Measurements from ENCODE around the gene SLC6A18. TPM values are rescaled to one million over a fixed set of nuclear protein-coding genes. Genes with fewer than 3 reads are reported as not detected.

The SLC6A18 gene
- total and polyA plus RNA-seq, 2 donors (not counting 1 experiment from before 2014, with no cell fraction given), result not detected

- DNase-seq (ENCODE audit: low read depth in 2 of 2), result no peak
- Histone ChIP-seq H3K79me2 (ENCODE audit: control insufficient read depth, insufficient read depth, low read length) (no peaks in the 10 kb centered on the region), H3K27me3 (ENCODE audit: control insufficient read depth, insufficient read depth, low read length) (peaks cover 5% of the 10 kb centered on the region), H3K4me1 (ENCODE audit: control insufficient read depth, extremely low read depth, insufficient read depth, low read length) (no peaks in the 10 kb centered on the region), H2AFZ (ENCODE audit: low read length) (no peak overlapping the region), H3K4me3 (replicated peaks in 1 of 4; ENCODE audit: control extremely low read depth in 1 of 4, insufficient read depth in 1 of 4, low read depth in 3 of 4, low read length in 4 of 4) (no peak overlapping the region), H3K9me3 (ENCODE audit: control insufficient read depth, insufficient read depth, low read depth, low read length) (no peaks in the 10 kb centered on the region), H3K9ac (ENCODE audit: insufficient read depth, low read length) (no peak overlapping the region), H4K20me1 (ENCODE audit: control insufficient read depth, extremely low read depth, insufficient read depth, low read length) (no peaks in the 10 kb centered on the region), H3K36me3 (ENCODE audit: control insufficient read depth, insufficient read depth, low read length) (no peaks in the 10 kb centered on the region), H3K27ac (ENCODE audit: insufficient read depth, low read length) (no peak overlapping the region), H3K4me2 (ENCODE audit: extremely low read depth, insufficient read depth, low read length) (no peak overlapping the region)
- TF ChIP-seq CTCF (conservative IDR thresholded peaks at IDR 0.05 in 1 of 2, IDR thresholded peaks at IDR 0.05 in 1 of 2; ENCODE audit: low read depth in 1 of 2, low read length in 2 of 2) (no peak), EZH2 (IDR thresholded peaks at IDR 0.05; ENCODE audit: low read length, missing control alignments) (no peak)
Measured at GRCh38 chr5:1292846-1293415, 67.8 kb downstream of the SLC6A18 start.

GRCh38 chr5:1293416-1294205 lies 68.4 kb downstream of the SLC6A18 start:
- H4K20me1 ChIP-seq (ENCODE audit: control insufficient read depth, extremely low read depth, insufficient read depth, low read length), result no peaks in the 10 kb centered on the region
- no peak overlapping the region for H3K4me2 ChIP-seq (ENCODE audit: extremely low read depth, insufficient read depth, low read length)
- no peaks in the 10 kb centered on the region for H3K36me3 ChIP-seq (ENCODE audit: control insufficient read depth, insufficient read depth, low read length)
- H3K4me1 ChIP-seq (ENCODE audit: control insufficient read depth, extremely low read depth, insufficient read depth, low read length), result no peaks in the 10 kb centered on the region
- no peaks in the 10 kb centered on the region for H3K9me3 ChIP-seq (ENCODE audit: control insufficient read depth, insufficient read depth, low read depth, low read length)
- H3K9ac ChIP-seq (ENCODE audit: insufficient read depth, low read length), result no peak overlapping the region
- peaks cover 5% of the 10 kb centered on the region for H3K27me3 ChIP-seq (ENCODE audit: control insufficient read depth, insufficient read depth, low read length)
- DNase-seq (ENCODE audit: low read depth in 2 of 2), result no peak
- H3K27ac ChIP-seq (ENCODE audit: insufficient read depth, low read length), result no peak overlapping the region
- H3K4me3 ChIP-seq (replicated peaks in 1 of 4; ENCODE audit: control extremely low read depth in 1 of 4, insufficient read depth in 1 of 4, low read depth in 3 of 4, low read length in 4 of 4), result no peak overlapping the region
- H3K79me2 ChIP-seq (ENCODE audit: control insufficient read depth, insufficient read depth, low read length), result no peaks in the 10 kb centered on the region
- H2AFZ ChIP-seq (ENCODE audit: low read length), result no peak overlapping the region
- no peak for TF ChIP-seq CTCF (conservative IDR thresholded peaks at IDR 0.05 in 1 of 2, IDR thresholded peaks at IDR 0.05 in 1 of 2; ENCODE audit: low read depth in 1 of 2, low read length in 2 of 2)
- TF ChIP-seq EZH2 (IDR thresholded peaks at IDR 0.05; ENCODE audit: low read length, missing control alignments), result no peak

- no peak overlapping the region for H3K4me3 ChIP-seq (replicated peaks in 1 of 4; ENCODE audit: control extremely low read depth in 1 of 4, insufficient read depth in 1 of 4, low read depth in 3 of 4, low read length in 4 of 4)
- H2AFZ ChIP-seq (ENCODE audit: low read length), result no peak overlapping the region
- DNase-seq (ENCODE audit: low read depth in 2 of 2), result no peak
- H3K79me2 ChIP-seq (ENCODE audit: control insufficient read depth, insufficient read depth, low read length), result no peaks in the 10 kb centered on the region
- TF ChIP-seq CTCF (conservative IDR thresholded peaks at IDR 0.05 in 1 of 2, IDR thresholded peaks at IDR 0.05 in 1 of 2; ENCODE audit: low read depth in 1 of 2, low read length in 2 of 2) (no peak), EZH2 (IDR thresholded peaks at IDR 0.05; ENCODE audit: low read length, missing control alignments) (no peak)
- no peak overlapping the region for H3K27ac ChIP-seq (ENCODE audit: insufficient read depth, low read length)
- no peak overlapping the region for H3K4me2 ChIP-seq (ENCODE audit: extremely low read depth, insufficient read depth, low read length)
- no peaks in the 10 kb centered on the region for H3K36me3 ChIP-seq (ENCODE audit: control insufficient read depth, insufficient read depth, low read length)
- no peaks in the 10 kb centered on the region for H3K4me1 ChIP-seq (ENCODE audit: control insufficient read depth, extremely low read depth, insufficient read depth, low read length)
- no peak overlapping the region for H3K9ac ChIP-seq (ENCODE audit: insufficient read depth, low read length)
- H3K9me3 ChIP-seq (ENCODE audit: control insufficient read depth, insufficient read depth, low read depth, low read length), result no peaks in the 10 kb centered on the region
- peaks cover 5% of the 10 kb centered on the region for H3K27me3 ChIP-seq (ENCODE audit: control insufficient read depth, insufficient read depth, low read length)
- no peaks in the 10 kb centered on the region for H4K20me1 ChIP-seq (ENCODE audit: control insufficient read depth, extremely low read depth, insufficient read depth, low read length)
Measured at GRCh38 chr5:1294206-1294834, 69.1 kb downstream of the SLC6A18 start.

Data from fibroblast of lung (primary cell).